H1 (cell line): Measurements from ENCODE around the gene TRAF6. TPM values are rescaled to one million over a fixed set of nuclear protein-coding genes. Genes with fewer than 3 reads are reported as not detected.

ENCODE experiments used
- CTCF ChIA-PET: fragments of 300-600 bp; sonication (Branson Sonifier 250); formaldehyde crosslinking; loops from one replicate; lab custom pipeline; 2021; ENCODE audit not compliant: partially characterized antibody; lab: Charles Lee
- POLR2A ChIA-PET: fragments of 300-600 bp; sonication (Branson Sonifier 250); formaldehyde crosslinking; loops from one replicate; lab custom pipeline; 2021; ENCODE audit warnings: inconsistent platforms; ENCODE audit not compliant: partially characterized antibody; lab: Charles Lee
- DNase-seq, 2 experiments: peaks; one replicate each; pipeline versions ENCODE4 v3.0.0 to v3.0.0-alpha.2; 2010 to 2022; ENCODE audit warnings: low spot score in 2 of 2, low read depth in 1 of 2, mixed read lengths in 1 of 2
- FAIRE-seq: peaks from 2 replicates; lab custom pipeline; 2011; peaks lifted over from hg19 to GRCh38; lab: Jason Lieb, UNC
- H2AFZ ChIP-seq: 2 replicates; pipeline ENCODE4 v1.8.1; 2012; ENCODE audit warnings: low read length, inconsistent platforms
- H2AK5ac ChIP-seq: 2 replicates; pipeline ENCODE4 v1.6.1; 2013; ENCODE audit warnings: low read depth, low read length
- H2BK120ac ChIP-seq: replicated peaks from 2 replicates; pipeline ENCODE3; 2013; ENCODE audit warnings: low read depth, low read length, inconsistent platforms
- H2BK12ac ChIP-seq: 2 replicates; pipeline ENCODE4 v1.6.1; 2013; ENCODE audit warnings: low read depth, low read length
- H2BK15ac ChIP-seq: 2 replicates; pipeline ENCODE4 v1.6.1; 2013; ENCODE audit warnings: low read length
- H2BK20ac ChIP-seq: 2 replicates; pipeline ENCODE4 v1.6.1; 2013; ENCODE audit warnings: low read length
- H2BK5ac ChIP-seq: 2 replicates; pipeline ENCODE4 v1.6.1; 2013; ENCODE audit warnings: low read depth, low read length
- H3K14ac ChIP-seq: 2 replicates; pipeline ENCODE4 v1.6.1; 2013; ENCODE audit warnings: inconsistent platforms; ENCODE audit not compliant: insufficient read length
- H3K18ac ChIP-seq: 2 replicates; pipeline ENCODE4 v1.6.1; 2013; ENCODE audit warnings: low read length; ENCODE audit errors: extremely low read depth
- H3K23ac ChIP-seq: 2 replicates; pipeline ENCODE4 v1.6.1; 2013; ENCODE audit warnings: inconsistent platforms; ENCODE audit not compliant: insufficient read length
- H3K23me2 ChIP-seq: 2 replicates; pipeline ENCODE4 v1.6.1; 2013; ENCODE audit warnings: low read depth, low read length
- H3K27ac ChIP-seq: 2 replicates; pipeline ENCODE4 v1.6.1; 2011; ENCODE audit warnings: low read depth, low read length, inconsistent platforms
- H3K27me3 ChIP-seq, 4 experiments: replicated peaks in 1 of 4; 1 replicate in 1 of 4; 2 replicates in 3 of 4; pipeline versions ENCODE4 v1.6.1 to v1.8.1; 2011 to 2013; ENCODE audit warnings: low read length in 3 of 4, mild to moderate bottlenecking in 3 of 4, inconsistent platforms in 2 of 4, mixed read lengths in 2 of 4, moderate library complexity in 1 of 4; ENCODE audit not compliant: control insufficient read depth in 3 of 4, insufficient read depth in 3 of 4; ENCODE audit errors: extremely low read depth in 1 of 4
- H3K36me3 ChIP-seq, 4 experiments: 2 replicates each; pipeline versions ENCODE4 v1.6.1 to v1.8.1; 2011 to 2013; ENCODE audit warnings: mild to moderate bottlenecking in 4 of 4, low read length in 3 of 4, moderate library complexity in 2 of 4, control low read depth in 1 of 4, inconsistent platforms in 1 of 4; ENCODE audit not compliant: insufficient read depth in 4 of 4, control insufficient read depth in 2 of 4
- H3K4ac ChIP-seq: replicated peaks from 2 replicates; pipeline ENCODE3; 2013; ENCODE audit warnings: low read length, low read depth, mixed read lengths, inconsistent platforms; ENCODE audit not compliant: insufficient read length
- H3K4me1 ChIP-seq, 4 experiments: replicated peaks in 1 of 4; 1 replicate in 1 of 4; 2 replicates in 3 of 4; pipeline versions ENCODE4 v1.6.1 to v1.8.1; 2011 to 2013; ENCODE audit warnings: low read length in 3 of 4, inconsistent platforms in 2 of 4, mixed read lengths in 1 of 4; ENCODE audit not compliant: insufficient read depth in 4 of 4, control insufficient read depth in 3 of 4
- H3K4me2 ChIP-seq, 2 experiments: 2 replicates each; pipeline versions ENCODE4 v1.6.1 to v1.8.1; 2011 to 2013; ENCODE audit warnings: low read depth in 2 of 2, low read length in 2 of 2, control low read depth in 1 of 2, inconsistent platforms in 1 of 2, mild to moderate bottlenecking in 1 of 2; ENCODE audit not compliant: insufficient read depth in 1 of 2
- H3K4me3 ChIP-seq, 4 experiments: fragments of 200-600, 300-600 bp in 1 of 4; sonication (generic), shearing (Covaris generic), sonication (Bioruptor Twin) in 1 of 4; 2 replicates each; pipeline versions ENCODE4 v1.5.1 to v1.8.1; 2011 to 2016; ENCODE audit warnings: low read length in 4 of 4, low read depth in 3 of 4, control low read depth in 2 of 4, inconsistent platforms in 2 of 4, mild to moderate bottlenecking in 2 of 4, mixed read lengths in 1 of 4, moderate library complexity in 1 of 4; ENCODE audit not compliant: insufficient read depth in 2 of 4; ENCODE audit errors: extremely low read depth in 1 of 4
- H3K56ac ChIP-seq: replicated peaks from 2 replicates; pipeline ENCODE3; 2013; ENCODE audit warnings: low read depth, mild to moderate bottlenecking, mixed read lengths, low read length, inconsistent platforms; ENCODE audit not compliant: insufficient read length
- H3K79me1 ChIP-seq: 2 replicates; pipeline ENCODE4 v1.6.1; 2013; ENCODE audit warnings: low read depth, low read length, control low read depth
- H3K79me2 ChIP-seq, 2 experiments: 2 replicates each; pipeline versions ENCODE4 v1.6.1 to v1.8.1; 2012 to 2013; ENCODE audit warnings: low read length in 2 of 2, mild to moderate bottlenecking in 2 of 2, inconsistent platforms in 1 of 2; ENCODE audit not compliant: insufficient read depth in 2 of 2, control insufficient read depth in 1 of 2
- H3K9ac ChIP-seq, 4 experiments: replicated peaks in 1 of 4; 1 replicate in 1 of 4; 2 replicates in 3 of 4; pipeline versions ENCODE4 v1.6.1 to v1.8.1; 2011 to 2013; ENCODE audit warnings: low read depth in 3 of 4, low read length in 3 of 4, control low read depth in 2 of 4, mild to moderate bottlenecking in 2 of 4, moderate library complexity in 2 of 4, inconsistent platforms in 1 of 4; ENCODE audit errors: extremely low read depth in 1 of 4
- H3K9me3 ChIP-seq, 2 experiments: 2 replicates each; pipeline versions ENCODE4 v1.6.1 to v1.8.1; 2012 to 2013; ENCODE audit warnings: mild to moderate bottlenecking in 2 of 2, moderate library complexity in 2 of 2, control low read depth in 1 of 2, inconsistent platforms in 1 of 2, low read depth in 1 of 2, low read length in 1 of 2, mixed read lengths in 1 of 2; ENCODE audit not compliant: insufficient read depth in 2 of 2
- H4K20me1 ChIP-seq, 2 experiments: replicated peaks in 1 of 2; 2 replicates each; pipeline versions ENCODE3 to v1.8.1; 2011 to 2013; ENCODE audit warnings: inconsistent platforms in 2 of 2, low read length in 2 of 2, mild to moderate bottlenecking in 1 of 2; ENCODE audit not compliant: insufficient read depth in 2 of 2, control insufficient read depth in 1 of 2
- H4K5ac ChIP-seq: 2 replicates; pipeline ENCODE4 v1.6.1; 2013; ENCODE audit warnings: low read length, low read depth, mixed read lengths, inconsistent platforms; ENCODE audit not compliant: insufficient read length
- H4K8ac ChIP-seq: 2 replicates; pipeline ENCODE4 v1.8.0; 2013; ENCODE audit warnings: mild to moderate bottlenecking, moderate library complexity, low read length, inconsistent platforms; ENCODE audit not compliant: insufficient read depth; ENCODE audit errors: extremely low read depth
- H4K91ac ChIP-seq: replicated peaks from 2 replicates; pipeline ENCODE3; 2013; ENCODE audit warnings: low read length, mixed read lengths, inconsistent platforms; ENCODE audit not compliant: insufficient read length
- RFX5 ChIP-seq: IDR thresholded peaks from 2 replicates; pipeline ENCODE4 v1.6.1; 2011; ENCODE audit warnings: low read depth, low read length, improper control_type of control experiment, borderline replicate concordance
- WGBS, 2 experiments: shearing (Covaris generic) in 1 of 2; methylation state at CpG; one replicate each; pipeline versions ENCODE4 v1.1.6 to v1.1.7; 2013 to 2015; ENCODE audit warnings: low lambda C conversion rate in 2 of 2, mixed read lengths in 2 of 2, inconsistent platforms in 1 of 2, low coverage in 1 of 2, missing lambda C conversion rate in 1 of 2; ENCODE audit not compliant: insufficient replicate concordance in 2 of 2, insufficient coverage in 1 of 2, insufficient read length in 1 of 2; ENCODE audit errors: extremely low coverage in 1 of 2, missing lambda C conversion rate in 1 of 2; 5-methylcytosine and 5-hydroxymethylcytosine counted together
- polyA plus RNA-seq, 7 experiments: library from polyadenylated mRNA; depleted of rRNA in 3 of 7; stranded (reverse) in 5 of 7; unstranded in 2 of 7; fragments of >200 nt in 5 of 7; fragments of 200-250 nt in 2 of 7; gene quantifications; 1 replicate in 5 of 7; 2 replicates in 1 of 7; 4 replicates in 1 of 7; pipeline versions ENCODE4 v1.2.1 to v1.2.3, GENCODE V29; 2011 to 2013; ENCODE audit warnings: missing spikeins in 2 of 7, mixed read lengths in 2 of 7
- total RNA-seq: library from RNA; stranded (reverse); fragmentation: NEBNext Ultra II Directional; extraction: Animal tissue kit (Norgen Biotek cat#: 25700); gene quantifications from 2 replicates; pipeline ENCODE4 v1.2.1, GENCODE V29; 2021

Gene TRAF6
- total and polyA plus RNA-seq, 2 of the 8 experiments (the other 6 are each of a cell fraction or from before 2014, with no cell fraction given): 4.6 to 8.8 TPM

GRCh38 chr11:36452961-36453360 is 57.1 kb downstream of the TRAF6 start:
- CTCF ChIA-PET: interaction anchor here (0.7 to 5.6 kb wide), 9 partner anchors 11 to 187 kb away, joined by 3 to 59 read pairs (median 3); no protein-coding TSS in a partner anchor
- H3K4me3 ChIP-seq: no peak overlapping the region

More at GRCh38 chr11:36452961-36453360, 57.1 kb downstream of the TRAF6 start:
- Histone ChIP-seq H3K23me2 (no peaks in the 10 kb centered on the region), H2BK5ac (no peak overlapping the region), H3K56ac (no peak overlapping the region), H4K91ac (no peak overlapping the region), H3K18ac (no peak overlapping the region), H3K4ac (no peak overlapping the region), H3K79me1 (no peaks in the 10 kb centered on the region), H2BK15ac (no peak overlapping the region), H2BK20ac (no peak overlapping the region), H3K4me1 (peaks cover 0 to 20% (median 11%) of the 10 kb centered on the region in 4 experiments; a peak in 6 of 7 replicates), H3K4me2 (no peak overlapping the region), H3K9me3 (no peaks in the 10 kb centered on the region), H2AK5ac (no peak overlapping the region), H3K23ac (no peak overlapping the region), H3K27me3 (no peaks in the 10 kb centered on the region), H2BK120ac (no peak overlapping the region), H3K36me3 (peaks cover 0 to 5% (median under 1%) of the 10 kb centered on the region in 4 experiments; a peak in 2 of 8 replicates), H4K20me1 (no peaks in the 10 kb centered on the region), H2AFZ (no peak overlapping the region), H4K5ac (no peak overlapping the region), H3K79me2 (no peaks in the 10 kb centered on the region), H3K14ac (no peak overlapping the region), H4K8ac (no peak overlapping the region), H3K27ac (no peak overlapping the region), H3K9ac (no peak overlapping the region), H2BK12ac (no peak overlapping the region)
- no peak for FAIRE-seq
- no peak for TF ChIP-seq RFX5
- POLR2A ChIA-PET: no interaction called here
- WGBS, 2 experiments: 69% methylated on average over 1 of the region's 1 CpG; no CpG with 5 or more reads in 1 of the 2 experiments
- no peak for DNase-seq
